BLaER1 (cell line): Measurements from ENCODE around the gene ZNF532.

ENCODE experiments used
- H3K27ac ChIP-seq: shearing (Covaris generic); formaldehyde crosslinking; 2 replicates; pipeline ENCODE4 v1.8.1; 2022
- H3K27me3 ChIP-seq: shearing (Covaris generic); formaldehyde crosslinking; 2 replicates; pipeline ENCODE4 v1.8.1; 2022
- H3K36me3 ChIP-seq: shearing (Covaris generic); formaldehyde crosslinking; 2 replicates; pipeline ENCODE4 v1.8.1; 2022
- H3K4me1 ChIP-seq: shearing (Covaris generic); formaldehyde crosslinking; 2 replicates; pipeline ENCODE4 v1.8.1; 2022
- H3K4me2 ChIP-seq: shearing (Covaris generic); formaldehyde crosslinking; 2 replicates; pipeline ENCODE4 v1.8.1; 2022
- H3K4me3 ChIP-seq: shearing (Covaris generic); formaldehyde crosslinking; 2 replicates; pipeline ENCODE4 v1.8.1; 2022
- H3K9ac ChIP-seq: shearing (Covaris generic); formaldehyde crosslinking; 2 replicates; pipeline ENCODE4 v1.8.1; 2022
- H3K9me3 ChIP-seq: shearing (Covaris generic); formaldehyde crosslinking; 2 replicates; pipeline ENCODE4 v1.8.1; 2022
- H4K20me1 ChIP-seq: shearing (Covaris generic); formaldehyde crosslinking; 2 replicates; pipeline ENCODE4 v1.8.1; 2022
- Cebpa-rat ChIP-seq: shearing (Covaris generic); IDR thresholded peaks from 2 replicates; pipeline ENCODE4 v1.8.1; 2022

The ZNF532 gene

DNA sequence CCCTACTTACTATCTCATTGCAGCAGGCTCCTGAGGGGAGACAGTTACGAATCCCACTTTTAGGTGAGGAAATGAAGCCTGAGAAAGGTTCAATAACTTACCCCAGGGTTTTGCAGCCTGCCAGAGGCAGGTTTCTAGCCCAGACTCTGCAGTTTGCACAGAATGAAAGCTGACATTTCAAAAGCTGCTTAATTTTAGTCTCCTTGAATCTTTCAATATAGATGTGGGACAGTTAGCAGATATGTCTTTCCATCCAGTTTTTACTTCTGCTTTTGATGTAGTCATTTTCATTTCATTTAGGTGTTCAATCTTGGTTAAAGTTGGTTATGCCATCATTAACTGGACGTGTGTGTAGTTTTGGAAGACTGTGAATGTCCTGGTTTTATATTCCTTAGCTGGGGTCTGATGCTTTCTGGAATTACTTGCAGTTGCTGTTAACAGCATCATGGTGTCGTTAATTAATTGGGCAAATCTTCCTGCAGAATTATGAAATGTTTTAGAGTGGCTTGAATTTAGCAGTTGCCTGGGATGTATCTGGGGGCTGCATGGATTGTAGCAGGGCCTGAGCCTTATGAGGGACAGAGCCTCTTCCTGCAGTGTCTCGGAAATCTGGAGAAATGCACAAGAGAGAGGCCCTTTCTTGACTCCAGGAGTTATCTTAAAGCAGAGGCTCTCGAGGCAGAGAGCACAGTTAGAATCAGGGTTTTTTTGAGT, 100.8 kb downstream of the ZNF532 start:
- H3K9ac ChIP-seq, result no peak overlapping the region

DNA sequence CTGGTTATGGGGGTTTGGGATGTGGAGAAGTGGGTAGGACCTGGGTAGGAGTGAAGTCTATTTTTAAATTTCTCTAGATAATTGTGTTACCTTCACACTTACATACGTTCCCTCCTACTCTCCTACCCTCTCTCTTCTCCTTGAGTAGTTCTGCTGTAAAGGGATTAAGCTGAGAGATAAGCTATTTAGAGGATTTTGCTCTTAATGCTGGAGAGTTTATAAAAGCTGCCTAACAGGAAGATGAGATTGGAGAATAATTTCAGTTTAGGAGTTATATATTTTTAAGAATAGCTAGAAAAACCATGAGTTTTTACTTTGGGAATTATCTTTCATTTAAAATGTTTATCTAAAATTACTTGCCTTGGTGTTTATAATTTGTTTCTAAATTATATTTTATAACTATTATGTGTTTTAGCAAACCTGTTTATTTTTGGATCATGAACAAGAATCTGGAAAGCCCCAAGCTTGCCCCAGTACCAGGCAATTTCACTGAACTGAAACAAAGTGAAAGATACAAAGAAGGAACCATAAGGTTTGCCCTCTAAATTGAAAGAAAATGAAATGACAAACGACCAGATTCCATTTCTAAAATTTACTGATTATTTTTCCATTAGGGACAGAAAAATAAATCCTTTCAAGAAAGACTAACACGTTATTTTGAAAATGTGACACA, 101.5 kb downstream of the ZNF532 start:
- Histone ChIP-seq H3K9me3 (no peaks in the 10 kb centered on the region), H3K4me2 (no peak overlapping the region), H3K9ac (no peak overlapping the region), H3K4me3 (no peak overlapping the region), H3K27ac (no peak overlapping the region), H4K20me1 (no peaks in the 10 kb centered on the region), H3K27me3 (no peaks in the 10 kb centered on the region), H3K36me3 (no peaks in the 10 kb centered on the region), H3K4me1 (no peaks in the 10 kb centered on the region)
- TF ChIP-seq Cebpa-rat, result no peak

More for the DNA sequence above, 100.8 kb downstream of the ZNF532 start:
- no peak overlapping the region for H3K27ac ChIP-seq
- H3K36me3 ChIP-seq, result no peaks in the 10 kb centered on the region
- H3K4me1 ChIP-seq, result no peaks in the 10 kb centered on the region
- H3K4me3 ChIP-seq, result no peak overlapping the region
- no peaks in the 10 kb centered on the region for H3K9me3 ChIP-seq
- no peak overlapping the region for H3K4me2 ChIP-seq
- no peaks in the 10 kb centered on the region for H4K20me1 ChIP-seq
- TF ChIP-seq Cebpa-rat, result no peak
- no peaks in the 10 kb centered on the region for H3K27me3 ChIP-seq

DNA sequence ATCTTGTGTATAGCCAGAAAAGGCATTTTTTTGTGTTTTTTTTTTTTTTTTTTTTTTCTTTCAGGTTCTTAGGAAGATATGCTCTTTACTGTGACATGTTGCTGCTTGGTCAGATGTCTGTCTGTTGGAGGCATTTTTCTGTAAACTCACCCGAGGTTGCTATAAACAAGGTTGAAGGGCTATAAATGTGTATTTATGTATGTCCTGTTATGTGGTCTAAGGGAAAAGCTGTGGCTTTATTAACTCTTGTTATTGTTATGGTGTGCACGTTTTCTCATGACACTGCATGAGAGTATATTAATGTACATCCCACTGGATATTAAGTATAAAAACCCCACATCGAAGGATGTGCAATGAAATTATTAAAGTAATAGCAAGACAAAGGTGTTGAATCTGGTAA, 102.0 kb downstream of the ZNF532 start:
- Histone ChIP-seq H3K4me3 (no peak overlapping the region), H3K27me3 (no peaks in the 10 kb centered on the region), H4K20me1 (no peaks in the 10 kb centered on the region), H3K36me3 (no peaks in the 10 kb centered on the region), H3K9ac (no peak overlapping the region), H3K27ac (no peak overlapping the region), H3K4me1 (no peaks in the 10 kb centered on the region), H3K9me3 (no peaks in the 10 kb centered on the region), H3K4me2 (no peak overlapping the region)
- TF ChIP-seq Cebpa-rat, result no peak

DNA sequence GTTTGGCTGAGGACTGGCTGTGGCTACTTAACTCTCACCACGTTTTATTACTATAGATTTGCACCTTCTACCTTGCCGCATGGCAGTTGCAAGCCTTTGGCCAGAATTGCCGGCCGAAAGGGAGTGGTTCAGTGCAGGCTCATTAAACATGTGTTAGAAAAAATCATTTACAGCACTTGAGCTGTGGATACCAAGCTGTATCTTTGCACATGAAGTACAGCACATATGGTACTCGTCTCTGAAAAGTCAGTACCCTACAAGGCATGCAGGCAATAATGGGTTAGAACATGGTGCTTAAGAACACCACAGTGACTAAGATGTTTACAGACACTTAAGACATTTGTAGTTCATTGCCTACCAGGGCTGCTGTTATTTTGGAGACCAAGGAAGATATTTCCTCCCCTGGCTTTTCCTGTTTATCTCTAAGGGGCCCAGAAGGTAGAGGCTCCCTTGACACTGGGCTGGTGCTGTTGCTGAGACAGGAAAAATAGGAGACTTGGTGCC, 103.1 kb downstream of the ZNF532 start:
- no peaks in the 10 kb centered on the region for H3K27me3 ChIP-seq
- no peaks in the 10 kb centered on the region for H3K4me1 ChIP-seq
- H4K20me1 ChIP-seq, result no peaks in the 10 kb centered on the region
- no peaks in the 10 kb centered on the region for H3K36me3 ChIP-seq
- H3K4me2 ChIP-seq, result no peak overlapping the region
- no peak for TF ChIP-seq Cebpa-rat
- H3K27ac ChIP-seq, result no peak overlapping the region
- no peak overlapping the region for H3K9ac ChIP-seq
- H3K4me3 ChIP-seq, result no peak overlapping the region
- H3K9me3 ChIP-seq, result no peaks in the 10 kb centered on the region

DNA sequence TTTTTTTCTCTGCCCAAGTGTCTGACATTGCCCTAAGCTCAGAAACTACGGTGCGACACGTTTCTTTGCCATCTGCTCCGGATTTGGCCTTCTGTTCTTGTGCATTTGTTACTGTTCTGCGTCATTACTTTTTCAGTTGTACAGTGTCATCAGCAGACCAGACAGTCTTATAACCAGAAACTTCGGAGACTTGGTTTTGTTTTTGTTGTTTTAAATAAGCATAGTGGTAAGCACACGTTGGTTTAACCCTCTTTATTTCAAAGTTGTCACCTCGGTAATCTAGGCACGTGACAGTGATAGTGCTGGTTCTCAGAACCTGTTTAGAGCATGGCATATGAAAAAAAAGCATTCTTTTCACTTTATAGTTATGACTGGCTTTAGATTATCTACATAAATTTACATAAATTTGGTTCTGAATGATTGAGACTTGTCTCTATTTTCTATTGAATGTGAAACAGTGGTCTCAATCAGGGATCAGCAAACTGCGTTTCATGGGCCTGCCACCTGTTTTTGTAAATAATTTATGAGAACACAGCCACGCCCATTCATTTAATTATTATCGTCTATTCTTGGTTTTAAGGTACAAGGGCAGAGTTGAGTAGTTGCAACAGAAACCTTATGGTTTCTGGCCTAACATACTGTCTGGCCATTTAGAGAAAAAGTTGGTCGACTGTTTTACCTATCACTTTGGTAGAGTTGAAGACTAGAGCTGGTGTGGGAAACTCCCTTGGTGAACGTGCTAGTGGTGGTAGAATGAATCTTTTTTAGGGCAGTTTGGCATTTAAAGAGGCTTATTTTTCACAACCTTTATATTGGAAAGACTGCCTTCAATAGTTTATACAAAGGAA, 106.5 kb downstream of the ZNF532 start:
- Histone ChIP-seq H4K20me1 (no peaks in the 10 kb centered on the region), H3K36me3 (no peaks in the 10 kb centered on the region), H3K9ac (no peak overlapping the region), H3K4me3 (no peak overlapping the region), H3K27ac (no peak overlapping the region), H3K9me3 (no peaks in the 10 kb centered on the region), H3K4me1 (no peaks in the 10 kb centered on the region), H3K27me3 (no peaks in the 10 kb centered on the region), H3K4me2 (no peak overlapping the region)
- TF ChIP-seq Cebpa-rat, result no peak

DNA sequence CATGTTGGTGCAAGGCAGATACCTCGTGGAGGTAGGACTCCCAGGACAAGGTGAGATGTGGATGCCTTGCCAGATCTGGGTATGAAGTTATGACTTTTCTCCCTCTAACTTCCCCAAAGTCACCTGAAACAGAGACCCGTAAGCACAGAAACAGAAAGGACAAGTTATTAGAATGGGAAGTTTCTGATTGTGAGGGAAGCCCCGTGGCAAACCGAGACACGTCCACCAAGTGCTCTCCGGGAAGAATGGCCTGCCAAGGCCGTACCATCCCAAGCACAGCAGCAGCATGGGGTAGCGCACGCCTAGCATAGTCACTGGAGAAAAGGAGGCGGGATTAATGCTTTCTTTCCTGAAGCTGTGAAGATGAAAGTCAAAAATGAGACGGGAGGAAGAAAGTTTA, 110.6 kb downstream of the ZNF532 start:
- no peak overlapping the region for H3K4me3 ChIP-seq
- no peak for TF ChIP-seq Cebpa-rat
- no peak overlapping the region for H3K9ac ChIP-seq
- H3K27me3 ChIP-seq, result no peaks in the 10 kb centered on the region
- no peak overlapping the region for H3K4me2 ChIP-seq
- H3K36me3 ChIP-seq, result no peaks in the 10 kb centered on the region
- H3K9me3 ChIP-seq, result no peaks in the 10 kb centered on the region
- no peaks in the 10 kb centered on the region for H4K20me1 ChIP-seq
- no peak overlapping the region for H3K27ac ChIP-seq
- H3K4me1 ChIP-seq, result no peaks in the 10 kb centered on the region

DNA sequence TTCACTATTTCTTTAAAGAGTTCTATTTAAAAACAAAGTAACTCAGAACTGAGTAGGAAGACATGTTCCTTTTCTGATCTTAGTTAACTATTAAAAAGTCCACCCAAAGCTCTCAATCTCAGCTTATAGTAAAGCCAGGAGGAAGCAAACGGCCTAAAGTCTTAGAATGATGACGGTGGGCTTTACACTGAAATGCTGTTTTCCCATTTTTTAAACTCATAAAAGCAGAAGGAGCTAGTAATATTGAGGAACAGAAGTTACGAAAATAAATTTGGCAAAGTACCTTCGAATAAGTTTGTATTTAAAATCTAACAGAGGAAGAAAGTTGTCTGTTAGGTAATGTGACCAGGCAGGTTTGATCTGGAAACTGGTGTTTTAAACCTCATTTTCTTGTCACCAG, 111.1 kb downstream of the ZNF532 start:
- Histone ChIP-seq H3K9me3 (no peaks in the 10 kb centered on the region), H3K4me2 (no peak overlapping the region), H3K4me3 (no peak overlapping the region), H3K27ac (no peak overlapping the region), H3K27me3 (no peaks in the 10 kb centered on the region), H3K36me3 (no peaks in the 10 kb centered on the region), H4K20me1 (no peaks in the 10 kb centered on the region), H3K4me1 (no peaks in the 10 kb centered on the region), H3K9ac (no peak overlapping the region)
- no peak for TF ChIP-seq Cebpa-rat

DNA sequence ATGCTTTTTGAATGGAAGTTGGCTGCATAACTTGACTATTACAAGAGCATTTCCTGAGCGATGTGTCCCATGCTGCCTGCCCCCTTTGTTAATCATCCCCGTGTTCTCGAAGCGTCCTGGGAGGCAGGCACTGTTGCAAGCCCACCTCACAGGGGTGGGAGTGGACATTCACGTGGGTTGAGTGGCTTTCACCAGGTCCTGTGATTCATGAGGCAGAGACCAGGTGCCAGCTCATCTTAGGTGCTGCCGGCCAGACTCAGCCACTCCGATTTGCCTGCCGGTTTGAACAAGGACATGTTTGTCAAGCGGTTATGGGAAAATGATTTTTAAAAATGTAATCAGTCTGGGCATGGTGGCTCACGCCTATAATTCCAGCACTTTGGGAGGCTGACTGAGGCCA, 112.5 kb downstream of the ZNF532 start:
- Histone ChIP-seq H3K27ac (no peak overlapping the region), H3K9me3 (no peaks in the 10 kb centered on the region), H3K36me3 (no peaks in the 10 kb centered on the region), H3K9ac (no peak overlapping the region), H3K4me2 (no peak overlapping the region), H3K4me1 (no peaks in the 10 kb centered on the region), H4K20me1 (no peaks in the 10 kb centered on the region), H3K27me3 (no peaks in the 10 kb centered on the region), H3K4me3 (no peak overlapping the region)
- no peak for TF ChIP-seq Cebpa-rat

DNA sequence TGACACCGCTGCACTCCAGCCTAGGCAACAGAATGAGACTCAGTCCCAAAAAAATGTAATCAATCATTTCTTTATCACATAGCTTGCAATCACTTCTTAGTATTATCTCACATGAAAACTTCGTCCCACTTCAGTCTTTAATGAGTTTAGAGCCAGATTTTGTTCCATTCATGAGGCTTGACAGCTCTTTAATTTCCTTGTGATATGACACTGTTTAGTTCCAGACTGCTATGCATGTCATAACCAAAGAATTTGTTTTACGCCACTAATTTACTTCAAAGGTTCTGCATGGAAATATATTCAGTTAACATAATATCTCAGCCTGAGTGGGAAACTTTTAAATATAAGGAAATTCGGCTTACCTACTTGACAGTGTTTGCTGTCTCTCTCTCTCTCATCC, 113.1 kb downstream of the ZNF532 start:
- Histone ChIP-seq H3K4me1 (no peaks in the 10 kb centered on the region), H3K9me3 (no peaks in the 10 kb centered on the region), H3K27ac (no peak overlapping the region), H3K4me3 (no peak overlapping the region), H3K4me2 (no peak overlapping the region), H3K27me3 (no peaks in the 10 kb centered on the region), H3K9ac (no peak overlapping the region), H3K36me3 (no peaks in the 10 kb centered on the region), H4K20me1 (no peaks in the 10 kb centered on the region)
- no peak for TF ChIP-seq Cebpa-rat

DNA sequence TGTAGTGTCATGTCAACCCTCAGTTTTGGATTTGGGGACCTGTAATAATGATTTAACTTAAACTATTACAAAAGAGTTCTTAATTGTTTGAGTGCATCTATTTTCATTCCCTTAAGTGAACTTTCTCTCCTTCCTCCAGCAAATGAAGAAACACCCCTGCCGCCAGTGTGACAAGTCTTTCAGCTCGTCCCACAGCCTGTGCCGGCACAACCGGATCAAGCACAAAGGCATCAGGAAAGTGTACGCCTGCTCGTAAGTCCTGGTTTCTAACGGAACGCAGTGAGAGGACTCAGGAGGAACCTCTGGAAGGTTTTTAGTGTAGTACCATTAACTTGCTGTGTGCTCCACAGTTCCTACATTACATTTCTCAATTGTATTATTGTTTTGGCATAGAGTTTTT, 114.2 kb downstream of the ZNF532 start:
- no peaks in the 10 kb centered on the region for H3K4me1 ChIP-seq
- no peak for TF ChIP-seq Cebpa-rat
- H3K27me3 ChIP-seq, result no peaks in the 10 kb centered on the region
- H3K9ac ChIP-seq, result no peak overlapping the region
- H4K20me1 ChIP-seq, result no peaks in the 10 kb centered on the region
- no peak overlapping the region for H3K4me3 ChIP-seq
- H3K27ac ChIP-seq, result no peak overlapping the region
- no peaks in the 10 kb centered on the region for H3K9me3 ChIP-seq
- H3K4me2 ChIP-seq, result no peak overlapping the region
- H3K36me3 ChIP-seq, result no peaks in the 10 kb centered on the region
